ENCODE data around the gene IFT27. TPM values are rescaled to one million over a fixed set of nuclear protein-coding genes. Genes with fewer than 3 reads are reported as not detected.

IFT27 gene
- total and polyA plus RNA-seq, 2 of the 4 experiments (the other 2 are of a cell fraction), result 14.5 to 26.9 TPM

DNA sequence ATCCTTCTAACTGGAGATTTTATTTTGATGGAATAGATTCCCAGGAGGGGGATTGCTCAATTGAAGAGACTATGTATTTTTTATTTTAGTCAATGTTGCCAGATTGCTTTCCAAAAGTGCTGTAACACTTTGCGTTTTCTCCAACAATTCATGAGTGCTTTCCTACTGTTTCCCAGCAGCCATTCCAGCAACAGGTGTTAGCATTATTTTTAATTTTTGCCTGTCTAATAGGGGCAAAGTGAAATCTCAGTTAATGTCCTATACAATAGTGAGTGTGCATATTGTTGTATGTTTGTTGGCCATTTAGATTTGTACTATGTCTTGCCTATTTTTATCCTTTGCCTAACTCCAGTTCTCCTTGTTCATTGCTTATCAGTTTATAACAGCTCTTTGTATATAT lies 60.3 kb downstream of the IFT27 start:
- no peak overlapping the region for H2BK5ac ChIP-seq (ENCODE audit: low read depth, low read length, poor library complexity, severe bottlenecking)
- no peak for ATAC-seq (ENCODE audit: low read depth)
- no CpG with 5 or more reads among the region's 1 CpG for WGBS, 2 experiments (ENCODE audit: extremely low coverage in 2 of 2, insufficient read length in 1 of 2)
- no TSS peak for BruUV-seq (replicated peaks)
- no peak overlapping the region for H2BK20ac ChIP-seq (ENCODE audit: low read depth, low read length)
- no peak overlapping the region for H3K4ac ChIP-seq (ENCODE audit: low read depth, low read length)
- H3K36me3 ChIP-seq (ENCODE audit: control insufficient read depth, insufficient read depth, low read length), result no peaks in the 10 kb centered on the region
- no peak overlapping the region for H3K4me2 ChIP-seq (ENCODE audit: low read depth, low read length)
- no peaks in the 10 kb centered on the region for H3K9me3 ChIP-seq (ENCODE audit: control insufficient read depth, insufficient read depth, low read length)
- H2AK5ac ChIP-seq (ENCODE audit: low read depth, low read length), result no peak overlapping the region
- H4K91ac ChIP-seq (ENCODE audit: insufficient read depth, low read depth, low read length), result no peak overlapping the region
- H3K4me1 ChIP-seq (ENCODE audit: control insufficient read depth, insufficient read depth, low read length), result no peaks in the 10 kb centered on the region
- ChIA-PET POLR2A (ENCODE audit: unreplicated experiment) (interaction anchor here (0.6 kb wide), 1 partner anchor 9 kb away, joined by 3 read pairs; no protein-coding TSS in a partner anchor), CTCF (no interaction called here)
- no peak overlapping the region for H2BK120ac ChIP-seq (ENCODE audit: low read depth, low read length)
- H3K27ac ChIP-seq (ENCODE audit: insufficient read depth, low read length), result no peak overlapping the region
- no peaks in the 10 kb centered on the region for H3K79me1 ChIP-seq (ENCODE audit: low read depth in 1 of 2, low read length in 2 of 2)
- H3K27me3 ChIP-seq (ENCODE audit: control insufficient read depth, insufficient read depth, low read length), result peaks cover 26% of the 10 kb centered on the region
- no peak for DNase-seq
- no peaks in the 10 kb centered on the region for H3K9me1 ChIP-seq (ENCODE audit: insufficient read depth, low read length)
- no peak for TF ChIP-seq CEBPB (IDR thresholded peaks at IDR 0.05; ENCODE audit: low read depth, low read length)
- TF ChIP-seq NFE2L2 (IDR thresholded peaks at IDR 0.05; ENCODE audit: low read depth, low read length), result no peak
- no peak for TF ChIP-seq SMC3 (IDR thresholded peaks at IDR 0.05; ENCODE audit: low read depth, low read length)
- TF ChIP-seq RFX5 (IDR thresholded peaks at IDR 0.05; ENCODE audit: low read depth, low read length), result no peak
- TF ChIP-seq POLR2A (IDR thresholded peaks at IDR 0.05; ENCODE audit: low read depth, low read length), result no peak
- no peak for TF ChIP-seq RCOR1 (IDR thresholded peaks at IDR 0.05; ENCODE audit: insufficient replicate concordance, low read length)
- no peak for TF ChIP-seq BHLHE40 (IDR thresholded peaks at IDR 0.05; ENCODE audit: low read depth, low read length)
- TF ChIP-seq RAD21 (IDR thresholded peaks at IDR 0.05; ENCODE audit: low read length), result no peak
- TF ChIP-seq, protein P1, sequence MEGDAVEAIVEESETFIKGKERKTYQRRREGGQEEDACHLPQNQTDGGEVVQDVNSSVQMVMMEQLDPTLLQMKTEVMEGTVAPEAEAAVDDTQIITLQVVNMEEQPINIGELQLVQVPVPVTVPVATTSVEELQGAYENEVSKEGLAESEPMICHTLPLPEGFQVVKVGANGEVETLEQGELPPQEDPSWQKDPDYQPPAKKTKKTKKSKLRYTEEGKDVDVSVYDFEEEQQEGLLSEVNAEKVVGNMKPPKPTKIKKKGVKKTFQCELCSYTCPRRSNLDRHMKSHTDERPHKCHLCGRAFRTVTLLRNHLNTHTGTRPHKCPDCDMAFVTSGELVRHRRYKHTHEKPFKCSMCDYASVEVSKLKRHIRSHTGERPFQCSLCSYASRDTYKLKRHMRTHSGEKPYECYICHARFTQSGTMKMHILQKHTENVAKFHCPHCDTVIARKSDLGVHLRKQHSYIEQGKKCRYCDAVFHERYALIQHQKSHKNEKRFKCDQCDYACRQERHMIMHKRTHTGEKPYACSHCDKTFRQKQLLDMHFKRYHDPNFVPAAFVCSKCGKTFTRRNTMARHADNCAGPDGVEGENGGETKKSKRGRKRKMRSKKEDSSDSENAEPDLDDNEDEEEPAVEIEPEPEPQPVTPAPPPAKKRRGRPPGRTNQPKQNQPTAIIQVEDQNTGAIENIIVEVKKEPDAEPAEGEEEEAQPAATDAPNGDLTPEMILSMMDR (conservative IDR thresholded peaks at IDR 0.05; ENCODE audit: low read depth, low read length), result no peak
- TF ChIP-seq MXI1 (IDR thresholded peaks at IDR 0.05; ENCODE audit: borderline replicate concordance, low read depth, low read length), result no peak
- no peak for TF ChIP-seq MAZ (IDR thresholded peaks at IDR 0.05; ENCODE audit: borderline replicate concordance, low read depth, low read length)
- no peak for TF ChIP-seq CHD1 (IDR thresholded peaks at IDR 0.05; ENCODE audit: low read depth, low read length)
- no peak for TF ChIP-seq FOS (IDR thresholded peaks at IDR 0.05; ENCODE audit: low read depth, low read length)
- TF ChIP-seq, protein P2, sequence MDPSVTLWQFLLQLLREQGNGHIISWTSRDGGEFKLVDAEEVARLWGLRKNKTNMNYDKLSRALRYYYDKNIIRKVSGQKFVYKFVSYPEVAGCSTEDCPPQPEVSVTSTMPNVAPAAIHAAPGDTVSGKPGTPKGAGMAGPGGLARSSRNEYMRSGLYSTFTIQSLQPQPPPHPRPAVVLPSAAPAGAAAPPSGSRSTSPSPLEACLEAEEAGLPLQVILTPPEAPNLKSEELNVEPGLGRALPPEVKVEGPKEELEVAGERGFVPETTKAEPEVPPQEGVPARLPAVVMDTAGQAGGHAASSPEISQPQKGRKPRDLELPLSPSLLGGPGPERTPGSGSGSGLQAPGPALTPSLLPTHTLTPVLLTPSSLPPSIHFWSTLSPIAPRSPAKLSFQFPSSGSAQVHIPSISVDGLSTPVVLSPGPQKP (IDR thresholded peaks at IDR 0.05; ENCODE audit: borderline replicate concordance, low read depth, low read length), result no peak
- no peak for TF ChIP-seq MAFK (IDR thresholded peaks at IDR 0.05; ENCODE audit: low read depth, low read length)
- H2AFZ ChIP-seq (replicated peaks; ENCODE audit: low read length, poor library complexity), result no peak overlapping the region
- intact Hi-C loops (cut with micrococcal nuclease), result no loop called here
- H4K8ac ChIP-seq (ENCODE audit: low read depth in 2 of 2, low read length in 2 of 2), result no peak overlapping the region
- no peak overlapping the region for H2BK15ac ChIP-seq (ENCODE audit: low read depth, low read length)
- H3K18ac ChIP-seq (ENCODE audit: low read depth, low read length), result no peak overlapping the region
- H3K56ac ChIP-seq (ENCODE audit: extremely low read depth, insufficient read depth, low read length), result no peak overlapping the region
- no peak overlapping the region for H3K14ac ChIP-seq (replicated peaks; ENCODE audit: low read depth, low read length)
- in situ Hi-C loops (cut with MboI; ENCODE audit: low sequenced_read_pairs), result no loop called here
- H3K9ac ChIP-seq (ENCODE audit: low read depth, low read length), result no peak overlapping the region
- H4K5ac ChIP-seq (ENCODE audit: low read depth, low read length), result no peak overlapping the region
- H3K23ac ChIP-seq (ENCODE audit: low read depth, low read length), result no peak overlapping the region
- H3K4me3 ChIP-seq (ENCODE audit: insufficient read depth, low read depth, low read length), result no peak overlapping the region
- dilution Hi-C loops (cut with HindIII; ENCODE audit: low sequenced_read_pairs, unreplicated experiment), result no loop called here
- H4K20me1 ChIP-seq (ENCODE audit: insufficient read depth, low read length), result no peaks in the 10 kb centered on the region
- no peak overlapping the region for H2AK9ac ChIP-seq (replicated peaks; ENCODE audit: low read depth, low read length, poor library complexity)

Measured in IMR-90 (cell line).